Measurements from ENCODE around the gene FGB. TPM values are rescaled to one million over a fixed set of nuclear protein-coding genes. Genes with fewer than 3 reads are reported as not detected.

FGB gene
- total and polyA plus RNA-seq, 2 of the 13 experiments (the other 11 are each of a cell fraction or from before 2014, with no cell fraction given) = 226 to 784 TPM

- TF ChIP-seq SAFB2 (CRISPR knock-in tag; IDR thresholded peaks at IDR 0.05; ENCODE audit: borderline replicate concordance, low read depth) = no peak
- no peak for TF ChIP-seq ZNF772 (CRISPR knock-in tag; IDR thresholded peaks at IDR 0.05)
- no peak for TF ChIP-seq ESRRA (CRISPR knock-in tag; IDR thresholded peaks at IDR 0.05; ENCODE audit: low read depth)
- no peak for TF ChIP-seq SMC3 (IDR thresholded peaks at IDR 0.05; ENCODE audit: low read length)
- no peak for TF ChIP-seq ZNF710 (CRISPR knock-in tag; IDR thresholded peaks at IDR 0.05; ENCODE audit: borderline replicate concordance)
- no peak for TF ChIP-seq HES4 (CRISPR knock-in tag; IDR thresholded peaks at IDR 0.05; ENCODE audit: borderline replicate concordance)
- no peak for TF ChIP-seq E2F1 (CRISPR knock-in tag; IDR thresholded peaks at IDR 0.05)
- no peak for TF ChIP-seq TCF12 (IDR thresholded peaks at IDR 0.05)
- TF ChIP-seq TCF12 (CRISPR knock-in tag; IDR thresholded peaks at IDR 0.05) = no peak
- no peak for TF ChIP-seq ZNF101 (CRISPR knock-in tag; IDR thresholded peaks at IDR 0.05; ENCODE audit: borderline replicate concordance, low read depth)
- no peak for TF ChIP-seq ZNF432 (CRISPR knock-in tag; IDR thresholded peaks at IDR 0.05; ENCODE audit: borderline replicate concordance)
- no peak for TF ChIP-seq WIZ (CRISPR knock-in tag; IDR thresholded peaks at IDR 0.05)
- TF ChIP-seq MIER3 (CRISPR knock-in tag; IDR thresholded peaks at IDR 0.05; ENCODE audit: borderline replicate concordance) = no peak
- no peak for TF ChIP-seq KDM4B (CRISPR knock-in tag; IDR thresholded peaks at IDR 0.05)
- no peak for TF ChIP-seq ZSCAN21 (CRISPR knock-in tag; IDR thresholded peaks at IDR 0.05; ENCODE audit: borderline replicate concordance)
- TF ChIP-seq ZNF660 (CRISPR knock-in tag; IDR thresholded peaks at IDR 0.05; ENCODE audit: borderline replicate concordance, low read depth) = no peak
- no peak; the same call in 1 of the 2 replicates for TF ChIP-seq TBX2 (CRISPR knock-in tag; IDR thresholded peaks at IDR 0.05; ENCODE audit: borderline replicate concordance)
- TF ChIP-seq, protein P1, sequence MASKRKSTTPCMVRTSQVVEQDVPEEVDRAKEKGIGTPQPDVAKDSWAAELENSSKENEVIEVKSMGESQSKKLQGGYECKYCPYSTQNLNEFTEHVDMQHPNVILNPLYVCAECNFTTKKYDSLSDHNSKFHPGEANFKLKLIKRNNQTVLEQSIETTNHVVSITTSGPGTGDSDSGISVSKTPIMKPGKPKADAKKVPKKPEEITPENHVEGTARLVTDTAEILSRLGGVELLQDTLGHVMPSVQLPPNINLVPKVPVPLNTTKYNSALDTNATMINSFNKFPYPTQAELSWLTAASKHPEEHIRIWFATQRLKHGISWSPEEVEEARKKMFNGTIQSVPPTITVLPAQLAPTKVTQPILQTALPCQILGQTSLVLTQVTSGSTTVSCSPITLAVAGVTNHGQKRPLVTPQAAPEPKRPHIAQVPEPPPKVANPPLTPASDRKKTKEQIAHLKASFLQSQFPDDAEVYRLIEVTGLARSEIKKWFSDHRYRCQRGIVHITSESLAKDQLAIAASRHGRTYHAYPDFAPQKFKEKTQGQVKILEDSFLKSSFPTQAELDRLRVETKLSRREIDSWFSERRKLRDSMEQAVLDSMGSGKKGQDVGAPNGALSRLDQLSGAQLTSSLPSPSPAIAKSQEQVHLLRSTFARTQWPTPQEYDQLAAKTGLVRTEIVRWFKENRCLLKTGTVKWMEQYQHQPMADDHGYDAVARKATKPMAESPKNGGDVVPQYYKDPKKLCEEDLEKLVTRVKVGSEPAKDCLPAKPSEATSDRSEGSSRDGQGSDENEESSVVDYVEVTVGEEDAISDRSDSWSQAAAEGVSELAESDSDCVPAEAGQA (IDR thresholded peaks at IDR 0.05; ENCODE audit: low read depth) = no peak
- TF ChIP-seq, protein P1 (CRISPR knock-in tag; IDR thresholded peaks at IDR 0.05; ENCODE audit: borderline replicate concordance) = no peak
- TF ChIP-seq PITX1 (CRISPR knock-in tag; IDR thresholded peaks at IDR 0.05) = no peak
- TF ChIP-seq YEATS2 (CRISPR knock-in tag; IDR thresholded peaks at IDR 0.05; ENCODE audit: borderline replicate concordance) = no peak
Measured at GRCh38 chr4:154560824-154561231, 2.0 kb upstream of the FGB start (continued).
